ENCODE measurements around the gene LIPH.

DNA sequence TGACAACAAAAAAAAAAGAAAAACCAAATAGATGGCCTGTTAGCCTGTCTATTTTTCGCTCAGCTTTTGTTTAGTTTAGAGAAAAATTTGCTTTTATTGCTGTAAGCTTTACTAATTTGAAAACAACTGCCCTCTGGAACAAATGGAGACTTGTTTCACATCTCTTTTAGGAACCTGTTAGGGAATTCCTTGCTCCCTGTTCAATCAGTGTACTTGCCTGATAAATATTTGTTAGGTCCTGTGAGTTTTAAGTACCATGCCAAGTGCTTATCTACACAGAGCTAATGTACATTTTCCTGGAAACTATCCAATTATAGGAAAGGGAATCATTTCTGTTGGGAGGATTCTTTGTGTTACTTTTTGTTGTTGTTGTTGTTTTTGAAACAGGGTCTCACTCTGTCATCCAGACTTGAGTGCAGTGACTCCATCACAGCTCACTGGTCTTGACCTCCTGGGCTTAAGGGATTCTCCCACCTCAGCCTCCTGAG, 3.5 kb upstream of the LIPH start:
- TF ChIP-seq, protein P1, sequence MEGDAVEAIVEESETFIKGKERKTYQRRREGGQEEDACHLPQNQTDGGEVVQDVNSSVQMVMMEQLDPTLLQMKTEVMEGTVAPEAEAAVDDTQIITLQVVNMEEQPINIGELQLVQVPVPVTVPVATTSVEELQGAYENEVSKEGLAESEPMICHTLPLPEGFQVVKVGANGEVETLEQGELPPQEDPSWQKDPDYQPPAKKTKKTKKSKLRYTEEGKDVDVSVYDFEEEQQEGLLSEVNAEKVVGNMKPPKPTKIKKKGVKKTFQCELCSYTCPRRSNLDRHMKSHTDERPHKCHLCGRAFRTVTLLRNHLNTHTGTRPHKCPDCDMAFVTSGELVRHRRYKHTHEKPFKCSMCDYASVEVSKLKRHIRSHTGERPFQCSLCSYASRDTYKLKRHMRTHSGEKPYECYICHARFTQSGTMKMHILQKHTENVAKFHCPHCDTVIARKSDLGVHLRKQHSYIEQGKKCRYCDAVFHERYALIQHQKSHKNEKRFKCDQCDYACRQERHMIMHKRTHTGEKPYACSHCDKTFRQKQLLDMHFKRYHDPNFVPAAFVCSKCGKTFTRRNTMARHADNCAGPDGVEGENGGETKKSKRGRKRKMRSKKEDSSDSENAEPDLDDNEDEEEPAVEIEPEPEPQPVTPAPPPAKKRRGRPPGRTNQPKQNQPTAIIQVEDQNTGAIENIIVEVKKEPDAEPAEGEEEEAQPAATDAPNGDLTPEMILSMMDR (IDR thresholded peaks at IDR 0.05), result no peak
- no peak for TF ChIP-seq POLR2A (IDR thresholded peaks at IDR 0.05)
